HG02852 (cell line): ENCODE measurements around the gene MACO1.
"Not testable (repeated sequence)": the region's sequence is repeated elsewhere in the genome, so short reads cannot be mapped to it uniquely, and the experiment has no call there.

Experiments used
- ATAC-seq: cut with Tn5 transposase; IDR thresholded peaks from one replicate; pipeline ENCODE4 v1.9.1; 2021; ENCODE audit warnings: mild to moderate bottlenecking, moderate library complexity; ENCODE audit not compliant: unreplicated experiment

Gene MACO1

DNA sequence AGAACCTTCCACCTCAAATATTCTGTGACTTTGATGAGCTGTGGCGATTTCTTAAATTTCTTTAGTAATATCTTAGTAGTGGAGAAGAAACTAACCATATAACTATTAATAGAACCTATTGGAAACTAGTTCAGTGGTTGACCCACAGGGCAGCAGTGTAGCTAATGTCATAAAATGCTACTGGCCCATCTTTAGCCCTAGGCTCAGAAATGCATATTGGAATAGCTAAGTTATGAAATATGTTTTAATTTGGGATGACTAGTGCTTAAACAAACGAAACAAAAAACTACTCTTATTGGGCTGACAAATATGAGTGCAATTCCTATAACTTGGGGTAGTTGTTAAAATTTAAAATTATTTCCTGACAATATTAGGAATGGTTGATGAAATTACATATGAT, 20.2 kb downstream of the MACO1 start:
- ATAC-seq, result no peak

DNA sequence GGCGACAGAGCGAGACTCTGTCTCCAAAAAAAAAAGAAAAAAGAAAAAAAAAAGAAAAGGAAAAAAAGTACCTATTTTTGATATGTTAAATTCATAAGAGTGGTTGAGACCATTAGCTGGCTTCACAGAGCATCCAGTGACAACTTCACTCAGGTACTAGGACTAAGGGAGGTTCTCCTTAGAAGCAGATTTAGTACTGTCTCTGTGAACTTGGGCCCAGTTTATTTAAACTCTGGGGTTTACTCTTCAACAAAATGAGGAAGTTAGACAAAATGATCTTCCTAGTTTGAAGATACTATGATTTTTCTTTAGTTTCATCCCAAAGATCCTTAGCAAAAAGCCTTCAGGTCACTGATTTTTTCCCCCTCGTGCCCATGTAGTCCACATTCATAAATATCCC, 21.2 kb downstream of the MACO1 start:
- ATAC-seq, result no peak

GRCh38 chr1:25456502-25456901, 25.8 kb downstream of the MACO1 start:
- no peak for ATAC-seq

GRCh38 chr1:25458541-25459298, 28.0 kb downstream of the MACO1 start:
- ATAC-seq, result no peak

DNA sequence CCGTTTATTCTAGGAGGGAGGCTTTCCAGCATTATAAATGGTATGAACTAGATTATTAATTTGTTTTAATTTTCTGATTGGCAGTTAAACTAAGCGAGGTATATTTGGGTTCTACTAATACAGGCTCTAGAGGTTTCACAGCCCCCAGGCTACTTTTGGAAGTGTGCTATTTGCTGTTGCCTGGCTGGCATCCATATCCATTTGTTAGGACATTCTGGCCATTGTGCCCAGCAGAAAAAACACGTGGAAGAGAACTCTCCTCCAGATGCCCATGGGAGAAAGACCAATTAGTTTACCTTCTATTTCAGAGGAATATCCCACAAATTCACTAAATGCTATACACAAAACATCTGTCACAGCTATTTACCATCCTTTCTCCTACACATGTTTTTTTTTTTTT, 29.3 kb downstream of the MACO1 start:
- no peak for ATAC-seq

- ATAC-seq, result not testable (repeated sequence)
These were observed 30.1 kb downstream of the MACO1 start for GRCh38 chr1:25460816-25461215.

DNA sequence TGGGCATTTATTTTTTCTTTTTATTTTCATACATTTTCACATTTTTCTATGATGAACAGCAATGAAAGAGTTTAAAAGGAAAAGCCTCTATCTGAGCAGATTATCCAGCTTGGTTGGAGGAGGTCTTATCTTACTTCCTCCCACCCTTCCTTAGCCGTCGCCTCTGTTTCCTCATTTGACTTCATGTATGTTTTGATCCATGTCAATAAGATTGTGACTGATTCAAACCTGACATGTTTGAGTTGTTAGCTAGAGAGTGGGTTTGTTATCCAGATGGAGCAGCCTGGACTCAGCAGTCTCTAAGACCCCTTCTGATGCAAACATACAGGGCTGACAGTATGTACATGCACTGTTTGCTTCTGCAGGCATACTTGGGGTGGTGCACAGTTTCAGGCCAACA, 31.2 kb downstream of the MACO1 start:
- ATAC-seq, result no peak

DNA sequence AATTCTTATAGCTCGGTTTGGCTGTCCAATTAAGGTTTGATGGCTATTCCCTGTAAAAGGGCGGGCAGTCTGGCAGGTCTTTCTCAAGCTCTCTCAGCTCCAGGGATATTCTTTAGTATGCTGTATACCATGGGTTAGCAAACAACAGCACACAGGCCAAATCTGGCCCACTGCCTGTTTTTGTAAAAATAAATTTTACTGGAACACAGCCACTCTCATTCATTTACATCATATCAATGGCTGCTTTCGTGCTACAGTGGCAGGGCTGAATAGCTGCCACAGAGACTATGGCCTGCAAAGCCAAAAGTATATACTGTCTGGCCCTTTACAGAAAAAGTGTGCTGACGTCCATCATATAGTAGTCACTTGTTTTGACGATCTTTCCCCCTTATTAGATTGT, 32.0 kb downstream of the MACO1 start:
- ATAC-seq, result no peak

DNA sequence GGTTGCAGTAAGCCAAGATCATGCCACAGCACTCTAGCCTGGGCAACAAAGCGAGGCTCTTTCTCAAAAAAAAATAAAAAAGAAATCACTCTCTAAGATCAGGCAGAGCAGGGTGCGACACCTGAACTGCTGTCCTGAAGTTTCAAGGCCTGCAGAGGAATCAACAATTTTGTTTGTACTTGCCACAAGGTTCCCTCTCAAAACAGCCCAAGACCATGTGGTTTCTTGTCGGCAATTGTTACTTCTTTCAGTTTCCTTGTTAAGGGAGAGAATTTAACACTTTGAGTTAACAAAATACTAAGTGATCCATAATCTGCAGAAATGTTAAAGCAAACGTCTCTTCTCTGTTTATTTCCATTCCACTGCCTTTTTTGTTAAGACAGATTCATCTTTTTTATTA, 36.5 kb downstream of the MACO1 start:
- no peak for ATAC-seq

DNA sequence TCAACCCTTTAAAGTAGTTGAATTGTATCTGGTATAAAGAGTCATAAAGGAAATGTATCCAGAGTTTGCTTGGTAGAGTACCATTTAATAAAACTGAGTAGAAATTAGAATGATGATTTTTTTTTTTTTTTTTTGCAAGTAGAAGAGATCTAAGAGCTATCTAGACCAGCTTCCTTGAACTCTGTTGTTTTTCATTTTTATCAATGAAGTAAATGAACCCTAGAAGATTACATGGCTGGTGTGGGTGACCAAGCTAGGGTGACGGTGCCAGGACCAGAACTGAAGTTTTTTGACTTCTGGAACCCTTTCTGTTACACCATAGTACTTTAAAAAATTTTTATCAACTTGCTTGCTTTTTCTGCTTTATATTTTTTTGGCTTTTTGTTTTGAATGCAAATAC, 36.9 kb downstream of the MACO1 start:
- ATAC-seq, result no peak

DNA sequence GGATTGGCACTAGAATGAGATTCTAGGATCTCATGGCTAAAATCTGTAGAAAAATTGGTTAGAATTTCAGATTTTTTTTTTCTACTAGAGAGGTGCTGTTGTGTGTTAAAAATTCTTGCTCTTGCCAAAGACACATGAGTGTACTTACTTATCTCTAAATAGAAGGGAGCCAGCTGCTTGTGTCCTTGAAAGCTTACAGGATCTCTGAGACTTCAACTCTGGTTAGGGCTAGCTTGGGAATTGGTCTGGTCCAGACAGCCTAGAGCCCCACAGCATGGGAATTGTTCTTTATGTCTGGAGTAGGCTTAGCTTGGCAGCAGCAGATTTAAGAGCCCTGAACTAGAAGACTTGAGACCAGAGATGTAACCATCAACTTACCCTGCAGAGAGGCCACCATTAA, 37.3 kb downstream of the MACO1 start:
- ATAC-seq, result no peak

DNA sequence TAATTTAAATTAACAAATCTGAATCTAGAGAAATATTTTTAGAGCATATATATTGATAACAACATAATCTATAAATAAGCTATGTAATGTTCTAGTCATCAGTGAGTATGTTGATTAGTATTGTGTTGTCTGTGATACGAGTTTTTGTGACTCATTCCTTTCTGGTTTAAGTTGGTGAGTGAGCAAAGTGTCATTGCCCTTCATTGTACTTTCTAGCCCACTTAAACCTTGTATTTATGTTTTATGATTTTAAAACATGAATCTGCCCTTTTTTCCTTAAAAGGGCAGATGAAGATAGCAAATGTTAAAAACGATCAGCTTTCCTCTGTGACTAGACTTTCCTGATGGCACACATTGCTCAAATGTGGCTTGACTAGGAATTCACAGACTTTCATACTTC, 38.5 kb downstream of the MACO1 start:
- no peak for ATAC-seq

GRCh38 chr1:25472471-25472870, 41.8 kb downstream of the MACO1 start:
- no peak for ATAC-seq

DNA sequence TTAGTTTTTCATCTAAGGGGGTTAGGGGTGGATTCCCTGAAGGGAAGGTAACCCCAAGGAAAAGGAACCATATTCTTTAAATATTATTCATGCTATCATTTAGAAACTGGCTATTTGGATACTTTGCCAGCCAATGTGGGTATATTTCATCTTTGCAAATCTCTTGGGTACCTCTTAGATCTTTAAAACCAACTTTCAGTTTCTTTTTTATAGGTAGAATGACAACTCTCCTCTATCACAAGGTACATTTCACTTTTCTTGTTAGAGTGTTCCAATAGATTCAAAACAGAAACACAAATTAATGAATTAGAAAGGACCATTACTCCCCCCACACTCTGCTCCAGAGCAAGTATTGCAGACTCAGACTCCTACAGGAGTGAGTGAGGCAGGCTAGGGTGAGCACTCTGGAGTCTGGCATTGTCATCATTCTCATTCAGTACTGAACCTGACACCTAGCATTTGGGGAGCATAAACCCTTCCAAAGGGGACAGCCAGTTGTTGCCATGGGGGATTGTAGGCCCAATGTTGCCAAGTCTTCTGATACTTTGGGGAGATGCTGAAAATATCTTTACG, 43.0 kb downstream of the MACO1 start:
- no peak for ATAC-seq

- ATAC-seq, result no peak
These were observed 43.8 kb downstream of the MACO1 start for GRCh38 chr1:25474439-25475047.

DNA sequence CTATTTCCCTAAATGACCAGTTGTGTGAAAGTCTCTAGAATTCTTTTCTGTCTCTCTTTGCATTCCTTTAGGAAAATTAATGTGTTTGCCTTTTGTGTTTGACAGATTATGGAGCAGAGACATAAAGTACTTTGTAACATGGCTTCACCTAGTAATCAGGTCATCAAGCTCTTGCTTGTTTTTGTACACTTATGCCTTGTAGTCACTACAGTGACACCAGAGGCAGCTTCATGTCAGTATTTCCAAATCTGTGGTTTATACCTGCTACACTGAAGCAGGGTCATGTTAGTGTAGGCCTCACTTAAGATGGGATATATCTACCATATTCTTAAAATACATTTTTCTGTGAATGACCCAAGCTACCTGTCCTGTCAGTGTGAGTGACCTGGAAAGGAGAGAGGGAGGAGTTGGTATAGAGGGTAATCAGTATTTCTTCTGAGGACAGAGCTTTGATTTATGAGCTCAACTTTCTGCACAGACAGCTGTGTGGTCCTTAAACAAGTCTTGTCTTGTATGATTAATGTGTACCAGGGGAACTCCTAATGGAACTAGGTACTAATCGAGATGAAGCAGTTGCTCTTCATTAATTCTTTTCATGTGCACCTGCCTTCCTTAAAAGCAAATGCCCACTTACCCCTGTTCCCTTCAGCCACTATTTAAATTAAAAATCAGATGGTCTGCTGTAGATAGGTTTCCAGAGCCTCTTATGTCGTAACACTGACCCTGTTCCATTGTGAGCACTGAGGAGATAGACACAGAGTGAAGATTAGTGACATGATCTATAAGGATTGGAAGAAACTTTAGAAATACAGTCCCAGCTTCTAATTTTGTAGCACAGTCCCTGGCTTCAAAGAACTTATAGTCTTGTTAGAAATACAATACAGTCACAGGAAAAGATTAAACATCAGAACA, 45.7 kb downstream of the MACO1 start:
- ATAC-seq, result no peak

GRCh38 chr1:25477448-25478034, 46.8 kb downstream of the MACO1 start:
- ATAC-seq, result no peak

DNA sequence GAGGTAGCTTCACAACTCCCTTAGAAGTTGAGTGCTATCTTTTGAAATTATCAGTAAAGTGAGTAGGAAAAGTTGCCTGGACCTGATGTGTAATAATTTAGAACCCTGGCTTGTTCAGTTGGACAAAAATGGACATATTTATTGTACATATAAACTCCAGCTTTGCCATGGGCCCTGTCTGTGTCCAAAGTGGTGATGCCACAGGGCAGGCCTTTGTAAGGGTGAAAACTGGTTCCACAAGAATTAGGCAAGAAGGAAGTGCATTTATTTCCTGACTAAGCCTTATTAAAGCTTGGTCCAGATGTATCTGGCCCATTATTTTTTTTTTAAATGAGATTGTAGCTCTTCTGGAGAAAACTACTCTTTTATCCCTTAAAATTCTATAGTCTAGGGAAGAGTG, 47.9 kb downstream of the MACO1 start:
- ATAC-seq, result no peak

DNA sequence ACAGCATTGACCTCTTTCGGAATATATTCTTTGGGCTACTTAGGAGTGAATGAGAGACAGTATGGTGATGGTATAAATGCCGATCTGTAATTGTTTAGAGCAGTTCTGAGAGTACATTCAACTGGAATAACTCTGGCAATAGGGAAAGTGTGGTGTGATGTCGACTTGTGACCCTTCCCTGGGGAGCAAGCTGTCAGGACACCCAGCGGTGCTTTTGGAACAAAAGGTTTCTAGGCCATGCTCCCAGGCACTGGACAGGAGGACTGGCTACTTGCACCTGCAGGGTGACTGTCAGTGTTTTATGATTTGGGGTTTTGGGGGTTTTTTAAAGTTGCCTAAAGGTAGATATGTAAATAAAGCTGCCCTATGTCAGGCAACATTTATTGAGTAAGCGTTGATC, 50.9 kb downstream of the MACO1 start:
- no peak for ATAC-seq

GRCh38 chr1:25482211-25482610, 51.5 kb downstream of the MACO1 start:
- ATAC-seq, result no peak

DNA sequence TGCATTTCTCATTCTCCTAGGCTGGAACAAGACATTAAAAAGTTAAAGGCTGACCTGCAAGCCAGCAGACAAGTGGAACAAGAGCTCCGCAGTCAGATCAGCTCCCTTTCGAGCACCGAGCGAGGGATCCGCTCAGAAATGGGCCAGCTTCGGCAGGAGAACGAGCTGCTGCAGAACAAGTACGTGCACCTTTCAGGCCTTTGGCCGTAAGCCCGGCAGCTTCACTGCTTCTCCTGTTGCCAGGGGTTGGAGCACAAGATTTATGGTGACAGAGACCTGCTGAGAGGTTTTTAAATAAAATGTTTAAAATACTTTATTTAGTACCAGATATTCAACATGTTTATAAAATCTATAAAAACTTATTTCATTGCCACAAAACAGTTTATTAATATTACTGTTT, 53.4 kb downstream of the MACO1 start:
- no peak for ATAC-seq
